Measurements from ENCODE around the gene TTYH2. TPM values are rescaled to one million over a fixed set of nuclear protein-coding genes. Genes with fewer than 3 reads are reported as not detected.
"Not testable (repeated sequence)": the region's sequence is repeated elsewhere in the genome, so short reads cannot be mapped to it uniquely, and the experiment has no call there.

TTYH2 gene
- total and polyA plus RNA-seq, 9 donors = 9.8 to 43.1 (median 18.9) TPM

DNA sequence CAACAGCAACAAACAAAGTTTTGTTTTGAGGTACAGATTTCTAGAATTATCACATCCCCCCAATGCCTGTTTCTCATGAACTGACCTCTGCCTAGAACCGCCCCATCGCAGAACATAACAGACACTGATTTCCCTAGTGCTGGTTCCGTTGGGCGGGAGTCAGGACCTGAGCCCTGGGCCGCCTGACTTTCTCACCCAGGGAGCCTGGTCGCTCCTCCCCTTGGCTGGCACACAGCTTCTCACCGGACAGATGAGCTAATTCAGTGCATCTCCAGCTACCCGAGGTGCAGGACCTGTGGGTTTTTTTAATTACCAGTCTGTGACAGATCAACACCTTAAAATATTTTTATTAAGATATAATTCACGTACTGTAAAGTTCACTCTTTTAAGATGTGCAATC lies 30.0 kb upstream of the TTYH2 start:
- WGBS, 3 donors = 78 to 84% (median 81%) methylated on average over 9 of the region's 9 CpGs
- Histone ChIP-seq H3K27ac (no peak overlapping the region), H3K36me3 (no peaks in the 10 kb centered on the region), H3K9me3 (no peaks in the 10 kb centered on the region), H3K4me3 (no peak overlapping the region), H3K4me1 (ENCODE audit: insufficient read depth) (no peaks in the 10 kb centered on the region), H3K27me3 (no peaks in the 10 kb centered on the region)
- no peak for DNase-seq
- no peak for TF ChIP-seq POLR2A (IDR thresholded peaks at IDR 0.05)
- TF ChIP-seq EP300 (IDR thresholded peaks at IDR 0.05) = no peak
- TF ChIP-seq, protein P1, sequence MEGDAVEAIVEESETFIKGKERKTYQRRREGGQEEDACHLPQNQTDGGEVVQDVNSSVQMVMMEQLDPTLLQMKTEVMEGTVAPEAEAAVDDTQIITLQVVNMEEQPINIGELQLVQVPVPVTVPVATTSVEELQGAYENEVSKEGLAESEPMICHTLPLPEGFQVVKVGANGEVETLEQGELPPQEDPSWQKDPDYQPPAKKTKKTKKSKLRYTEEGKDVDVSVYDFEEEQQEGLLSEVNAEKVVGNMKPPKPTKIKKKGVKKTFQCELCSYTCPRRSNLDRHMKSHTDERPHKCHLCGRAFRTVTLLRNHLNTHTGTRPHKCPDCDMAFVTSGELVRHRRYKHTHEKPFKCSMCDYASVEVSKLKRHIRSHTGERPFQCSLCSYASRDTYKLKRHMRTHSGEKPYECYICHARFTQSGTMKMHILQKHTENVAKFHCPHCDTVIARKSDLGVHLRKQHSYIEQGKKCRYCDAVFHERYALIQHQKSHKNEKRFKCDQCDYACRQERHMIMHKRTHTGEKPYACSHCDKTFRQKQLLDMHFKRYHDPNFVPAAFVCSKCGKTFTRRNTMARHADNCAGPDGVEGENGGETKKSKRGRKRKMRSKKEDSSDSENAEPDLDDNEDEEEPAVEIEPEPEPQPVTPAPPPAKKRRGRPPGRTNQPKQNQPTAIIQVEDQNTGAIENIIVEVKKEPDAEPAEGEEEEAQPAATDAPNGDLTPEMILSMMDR (IDR thresholded peaks at IDR 0.05) = no peak
- intact Hi-C loops (cut with DNase I) = no loop called here

DNA sequence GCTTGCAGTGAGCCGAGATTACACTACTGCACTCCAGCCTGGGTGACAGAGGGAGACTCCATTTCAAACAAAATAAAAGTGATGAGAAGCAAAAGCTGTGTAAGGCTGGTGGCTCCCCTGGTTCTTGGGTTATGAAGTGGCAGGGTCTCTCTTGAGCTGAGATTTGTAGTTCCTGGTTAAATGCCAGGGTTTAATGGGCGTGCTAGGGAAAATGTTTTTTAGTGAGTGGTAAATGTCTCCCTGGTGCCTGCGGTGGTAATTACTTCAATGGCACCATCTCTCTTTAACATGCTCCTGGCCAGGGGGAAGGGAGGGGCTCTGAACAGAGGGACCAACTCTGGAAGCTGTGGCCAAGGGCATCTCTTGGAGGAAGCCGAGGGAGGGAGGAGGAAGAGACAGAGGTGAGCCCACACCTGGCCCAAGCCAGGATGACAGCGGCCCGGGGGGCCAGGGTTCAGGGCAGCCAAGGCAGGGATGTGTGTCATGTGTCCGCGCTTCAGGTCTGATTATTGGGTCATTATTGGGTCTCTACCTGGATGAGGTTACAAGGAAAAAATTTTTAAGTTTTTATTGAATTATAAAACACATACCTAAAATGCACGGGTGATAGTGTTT lies 27.7 kb upstream of the TTYH2 start:
- TF ChIP-seq POLR2A (IDR thresholded peaks at IDR 0.05) (no peak), EP300 (IDR thresholded peaks at IDR 0.05) (no peak)
- TF ChIP-seq, protein P1 (IDR thresholded peaks at IDR 0.05) = no peak
- WGBS, 3 donors = 56 to 60% (median 58%) methylated on average over 9 of the region's 9 CpGs
- Histone ChIP-seq H3K9me3 (no peaks in the 10 kb centered on the region), H3K27ac (no peak overlapping the region), H3K4me3 (no peak overlapping the region), H3K27me3 (no peaks in the 10 kb centered on the region), H3K4me1 (ENCODE audit: insufficient read depth) (no peaks in the 10 kb centered on the region), H3K36me3 (no peaks in the 10 kb centered on the region)
- intact Hi-C loops (cut with DNase I) = no loop called here
- DNase-seq = no peak

DNA sequence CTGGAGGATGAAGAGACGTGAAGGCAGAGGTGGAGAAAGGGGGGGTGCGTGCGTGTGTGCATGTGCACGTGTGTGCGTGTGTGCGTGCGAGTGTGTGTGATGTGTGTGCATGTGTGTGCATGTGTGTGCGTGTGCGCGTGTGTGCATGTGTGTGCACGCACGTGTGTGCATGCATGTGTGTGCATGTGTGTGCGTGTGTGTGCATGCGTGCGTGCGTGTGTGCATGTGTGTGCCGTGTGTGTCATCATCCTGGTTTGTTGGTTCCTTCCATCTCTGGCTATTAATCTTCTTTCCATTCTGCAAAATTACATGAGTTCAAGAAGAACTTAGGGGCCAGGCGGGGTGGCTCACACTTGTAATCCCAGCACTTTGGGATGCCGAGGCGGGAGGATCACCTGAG lies 26.9 kb upstream of the TTYH2 start:
- Histone ChIP-seq H3K36me3 (no peaks in the 10 kb centered on the region), H3K4me1 (ENCODE audit: insufficient read depth) (no peaks in the 10 kb centered on the region), H3K9me3 (no peaks in the 10 kb centered on the region), H3K27me3 (no peaks in the 10 kb centered on the region), H3K27ac (no peak overlapping the region), H3K4me3 (no peak overlapping the region)
- no peak for DNase-seq
- intact Hi-C loops (cut with DNase I) = no loop called here
- TF ChIP-seq, protein P1 (IDR thresholded peaks at IDR 0.05) = no peak
- no peak for TF ChIP-seq POLR2A (IDR thresholded peaks at IDR 0.05)
- TF ChIP-seq EP300 (IDR thresholded peaks at IDR 0.05) = no peak
- WGBS, 3 donors = 84 to 93% (median 90%) methylated on average over 20 of the region's 20 CpGs

DNA sequence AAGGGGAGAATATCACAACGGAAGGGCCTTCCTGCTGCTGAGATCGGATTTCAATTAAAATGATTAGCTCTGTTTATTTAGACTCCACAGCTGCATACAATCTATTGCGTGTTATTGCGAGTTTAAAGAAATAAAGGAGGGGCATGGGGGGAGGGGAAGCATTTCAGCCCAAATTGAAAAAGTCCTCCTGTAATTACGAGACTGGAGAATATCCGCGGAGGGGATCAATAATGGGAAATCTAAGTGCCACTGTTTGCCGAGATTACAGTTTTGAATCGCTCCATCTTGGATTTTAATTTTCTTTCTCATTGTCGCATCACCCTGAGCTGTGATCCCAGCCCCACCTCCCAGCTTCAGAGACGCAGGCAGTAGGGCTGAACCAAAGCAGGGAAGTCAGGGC lies 25.6 kb upstream of the TTYH2 start:
- WGBS, 3 donors = 46 to 54% (median 46%) methylated on average over 11 of the region's 11 CpGs
- intact Hi-C loops (cut with DNase I) = no loop called here
- no peaks in the 10 kb centered on the region for H3K36me3 ChIP-seq
- DNase-seq = no peak
- no peaks in the 10 kb centered on the region for H3K27me3 ChIP-seq
- no peaks in the 10 kb centered on the region for H3K4me1 ChIP-seq (ENCODE audit: insufficient read depth)
- no peaks in the 10 kb centered on the region for H3K9me3 ChIP-seq
- no peak overlapping the region for H3K4me3 ChIP-seq
- TF ChIP-seq, protein P1 (IDR thresholded peaks at IDR 0.05) = no peak
- TF ChIP-seq POLR2A (IDR thresholded peaks at IDR 0.05) (no peak), EP300 (IDR thresholded peaks at IDR 0.05) (no peak)
- H3K27ac ChIP-seq = no peak overlapping the region

DNA sequence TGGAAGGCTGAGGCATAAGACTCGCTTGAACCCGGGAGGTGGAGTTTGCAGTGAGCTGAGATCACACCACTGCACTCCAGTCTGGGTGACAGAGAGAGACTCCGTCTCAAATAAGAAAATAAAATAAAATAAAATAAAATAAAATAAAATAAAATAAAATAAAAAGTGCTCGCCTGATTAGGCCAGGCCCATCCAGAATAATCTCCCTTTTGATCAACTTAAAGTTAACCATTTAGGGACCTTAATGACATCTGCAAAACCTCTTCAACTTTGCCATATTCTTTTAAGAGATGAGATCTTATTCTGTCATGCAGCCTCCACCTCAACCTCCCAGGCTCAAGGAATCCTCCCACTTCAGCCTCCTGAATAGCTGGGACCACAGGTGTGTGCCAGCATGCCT lies 24.7 kb upstream of the TTYH2 start:
- H3K36me3 ChIP-seq; intact Hi-C loops (cut with DNase I); DNase-seq; H3K27ac ChIP-seq; H3K9me3 ChIP-seq; H3K4me1 ChIP-seq (ENCODE audit: insufficient read depth); H3K4me3 ChIP-seq; H3K27me3 ChIP-seq: not testable (repeated sequence)
- 73 to 84% (median 78%) methylated on average over 4 of the region's 4 CpGs for WGBS, 3 donors
